ENCODE data around the gene NUP153. TPM values are rescaled to one million over a fixed set of nuclear protein-coding genes. Genes with fewer than 3 reads are reported as not detected.

Gene NUP153
- total and polyA plus RNA-seq, 2 of the 8 experiments (the other 6 are each of a cell fraction or from before 2014, with no cell fraction given) = 47.0 to 84.8 TPM

- no peak overlapping the region for H3K4me3 ChIP-seq (ENCODE audit: extremely low read depth in 1 of 4, insufficient read depth in 2 of 4, low read depth in 3 of 4, low read length in 4 of 4)
- no peak overlapping the region for H4K5ac ChIP-seq (ENCODE audit: insufficient read length, low read depth, low read length)
- H3K56ac ChIP-seq (replicated peaks; ENCODE audit: insufficient read length, low read depth, low read length) = no peak overlapping the region
- FAIRE-seq (no peak), DNase-seq (ENCODE audit: low read depth in 1 of 2, low spot score in 2 of 2) (no peak)
- H3K27me3 ChIP-seq (replicated peaks in 1 of 4; ENCODE audit: control insufficient read depth in 3 of 4, extremely low read depth in 1 of 4, insufficient read depth in 3 of 4, low read length in 3 of 4) = no peaks in the 10 kb centered on the region
- no peaks in the 10 kb centered on the region for H4K20me1 ChIP-seq (replicated peaks in 1 of 2; ENCODE audit: control insufficient read depth in 1 of 2, insufficient read depth in 2 of 2, low read length in 2 of 2)
- no peak overlapping the region for H2BK12ac ChIP-seq (ENCODE audit: low read depth, low read length)
- no peaks in the 10 kb centered on the region for H3K4me1 ChIP-seq (replicated peaks in 1 of 4; ENCODE audit: control insufficient read depth in 3 of 4, insufficient read depth in 4 of 4, low read length in 3 of 4)
- no peaks in the 10 kb centered on the region for H3K23me2 ChIP-seq (ENCODE audit: low read depth, low read length)
- CTCF ChIA-PET (ENCODE audit: partially characterized antibody) = interaction anchor here (0.6 kb wide), 1 partner anchor 26 kb away, joined by 4 read pairs; no protein-coding TSS in a partner anchor
- peaks cover 0 to 8% of the 10 kb centered on the region in 2 experiments; a peak in 2 of 4 replicates for H3K79me2 ChIP-seq (ENCODE audit: control insufficient read depth in 1 of 2, insufficient read depth in 2 of 2, low read length in 2 of 2)
- no peak overlapping the region for H3K27ac ChIP-seq (ENCODE audit: low read depth, low read length)
- no peak overlapping the region for H2BK5ac ChIP-seq (ENCODE audit: low read depth, low read length)
- 95% methylated on average over 1 of the region's 1 CpG; no CpG with 5 or more reads in 1 of the 2 experiments for WGBS, 2 experiments (ENCODE audit: extremely low coverage in 1 of 2, insufficient coverage in 1 of 2, insufficient read length in 1 of 2, insufficient replicate concordance in 2 of 2, low coverage in 1 of 2, low lambda C conversion rate in 2 of 2, missing lambda C conversion rate in 1 of 2)
- no peak overlapping the region for H3K23ac ChIP-seq (ENCODE audit: insufficient read length)
- H3K9me3 ChIP-seq (ENCODE audit: insufficient read depth in 2 of 2, low read depth in 1 of 2, low read length in 1 of 2) = no peaks in the 10 kb centered on the region
- POLR2A ChIA-PET (ENCODE audit: partially characterized antibody) = interaction anchor here (0.7 to 1.2 kb wide), 3 partner anchors 10 to 31 kb away, joined by 3 read pairs; no protein-coding TSS in a partner anchor
- H3K9ac ChIP-seq (replicated peaks in 1 of 4; ENCODE audit: extremely low read depth in 1 of 4, low read depth in 3 of 4, low read length in 3 of 4) = no peak overlapping the region
- no peak overlapping the region for H2BK20ac ChIP-seq (ENCODE audit: low read length)
- H2AFZ ChIP-seq (ENCODE audit: low read length) = no peak overlapping the region
- H3K14ac ChIP-seq (ENCODE audit: insufficient read length) = no peak overlapping the region
- peaks cover 6 to 87% (median 42%) of the 10 kb centered on the region in 4 experiments for H3K36me3 ChIP-seq (ENCODE audit: control insufficient read depth in 2 of 4, insufficient read depth in 4 of 4, low read length in 3 of 4)
- H4K91ac ChIP-seq (replicated peaks; ENCODE audit: insufficient read length, low read length) = no peak overlapping the region
- H3K18ac ChIP-seq (ENCODE audit: extremely low read depth, low read length) = no peak overlapping the region
- H2AK5ac ChIP-seq (ENCODE audit: low read depth, low read length) = no peak overlapping the region
- no peak overlapping the region for H4K8ac ChIP-seq (ENCODE audit: extremely low read depth, insufficient read depth, low read length)
- H2BK120ac ChIP-seq (replicated peaks; ENCODE audit: low read depth, low read length) = no peak overlapping the region
- no peaks in the 10 kb centered on the region for H3K79me1 ChIP-seq (ENCODE audit: low read depth, low read length)
- no peak overlapping the region for H3K4ac ChIP-seq (replicated peaks; ENCODE audit: insufficient read length, low read depth, low read length)
- no peak overlapping the region for H3K4me2 ChIP-seq (ENCODE audit: insufficient read depth in 1 of 2, low read depth in 2 of 2, low read length in 2 of 2)
- no peak overlapping the region for H2BK15ac ChIP-seq (ENCODE audit: low read length)
- TF ChIP-seq SAP30 (IDR thresholded peaks at IDR 0.05; ENCODE audit: insufficient read depth, insufficient replicate concordance, low read length) (no peak), USF2 (IDR thresholded peaks at IDR 0.05; ENCODE audit: low read length) (no peak), SUZ12 (IDR thresholded peaks at IDR 0.05; ENCODE audit: low read length) (no peak), MAFK (IDR thresholded peaks at IDR 0.05; ENCODE audit: low read depth, low read length) (no peak), CREB1 (IDR thresholded peaks at IDR 0.05) (no peak), GTF2F1 (IDR thresholded peaks at IDR 0.05; ENCODE audit: borderline replicate concordance, low read depth, low read length) (no peak), ASH2L (IDR thresholded peaks at IDR 0.05; ENCODE audit: low read length) (no peak), POLR2AphosphoS5 (IDR thresholded peaks at IDR 0.05; ENCODE audit: low read depth, low read length) (no peak), RBBP5 (IDR thresholded peaks at IDR 0.05; ENCODE audit: borderline replicate concordance, low read depth, low read length) (no peak), GABPA (IDR thresholded peaks at IDR 0.05; ENCODE audit: borderline replicate concordance, insufficient read depth, low read length) (no peak), SP2 (IDR thresholded peaks at IDR 0.05; ENCODE audit: low read length) (no peak), FOSL1 (IDR thresholded peaks at IDR 0.05; ENCODE audit: insufficient read depth, low read depth, low read length) (no peak), NRF1 (IDR thresholded peaks at IDR 0.05; ENCODE audit: low read depth, low read length) (no peak), RXRA (IDR thresholded peaks at IDR 0.05; ENCODE audit: insufficient read depth, low read depth, low read length) (no peak)
Observed at GRCh38 chr6:17666646-17667045, 40.1 kb downstream of the NUP153 start.
